CD14-positive monocyte (primary cell): Measurements from ENCODE around the gene EPHA3. TPM values are rescaled to one million over a fixed set of nuclear protein-coding genes. Genes with fewer than 3 reads are reported as not detected.

Source experiments
- DNase-seq, 3 donors: peaks; one replicate each; pipeline ENCODE4 v3.0.0-alpha.2; 2011 to 2022
- H2AFZ ChIP-seq: 2 replicates; pipeline ENCODE4 v1.6.0; 2012; ENCODE audit warnings: mild to moderate bottlenecking, low read depth, low read length, inconsistent platforms; ENCODE audit not compliant: insufficient read depth, poor library complexity, severe bottlenecking
- H3K27ac ChIP-seq, 2 donors: 1 replicate in 1 of 2; 2 replicates in 1 of 2; pipeline ENCODE4 v1.5.1; 2012 to 2013; ENCODE audit warnings: low read length in 2 of 2, control low read depth in 1 of 2, inconsistent platforms in 1 of 2, low read depth in 1 of 2, mild to moderate bottlenecking in 1 of 2
- H3K27me3 ChIP-seq, 2 donors: one replicate each; pipeline versions ENCODE4 v1.6.0 to v1.6.1; 2011 to 2013; ENCODE audit warnings: low read length in 2 of 2; ENCODE audit not compliant: control insufficient read depth in 2 of 2, insufficient read depth in 2 of 2
- H3K36me3 ChIP-seq, 2 donors: replicated peaks in 1 of 2; 1 replicate in 1 of 2; 2 replicates in 1 of 2; pipeline versions ENCODE4 v1.5.1 to v1.6.1; 2012 to 2013; ENCODE audit warnings: low read length in 2 of 2, control low read depth in 1 of 2, inconsistent platforms in 1 of 2, mild to moderate bottlenecking in 1 of 2; ENCODE audit not compliant: insufficient read depth in 2 of 2, control insufficient read depth in 1 of 2
- H3K4me1 ChIP-seq, 2 donors: 1 replicate in 1 of 2; 2 replicates in 1 of 2; pipeline versions ENCODE4 v1.5.1 to v1.6.1; 2012 to 2013; ENCODE audit warnings: low read length in 2 of 2, control low read depth in 1 of 2, inconsistent platforms in 1 of 2, mild to moderate bottlenecking in 1 of 2, moderate library complexity in 1 of 2; ENCODE audit not compliant: insufficient read depth in 2 of 2, control insufficient read depth in 1 of 2
- H3K4me2 ChIP-seq: replicated peaks from 2 replicates; pipeline ENCODE3; 2012; ENCODE audit warnings: low read length, moderate library complexity, mild to moderate bottlenecking; ENCODE audit not compliant: poor library complexity, severe bottlenecking; ENCODE audit errors: extremely low read depth
- H3K4me3 ChIP-seq, 3 experiments: fragments of 200-600 bp in 1 of 3; sonication (generic) in 1 of 3; replicated peaks in 1 of 3; 1 replicate in 2 of 3; 2 replicates in 1 of 3; pipeline ENCODE4 v1.5.1; 2011 to 2013; ENCODE audit warnings: low read length in 3 of 3, mild to moderate bottlenecking in 3 of 3, control low read depth in 2 of 3, low read depth in 2 of 3, inconsistent platforms in 1 of 3, moderate library complexity in 1 of 3
- H3K79me2 ChIP-seq: 2 replicates; pipeline ENCODE4 v1.6.0; 2012; ENCODE audit warnings: mild to moderate bottlenecking, control low read depth, inconsistent platforms, low read length, moderate library complexity; ENCODE audit not compliant: insufficient read depth
- H3K9ac ChIP-seq: 2 replicates; pipeline ENCODE4 v1.6.0; 2017; ENCODE audit warnings: low read length, mild to moderate bottlenecking; ENCODE audit not compliant: insufficient read depth, poor library complexity, severe bottlenecking
- H3K9me3 ChIP-seq, 2 donors: replicated peaks in 1 of 2; 1 replicate in 1 of 2; 2 replicates in 1 of 2; pipeline versions ENCODE4 v1.5.1 to v1.6.1; 2012 to 2013; ENCODE audit warnings: low read length in 2 of 2, control low read depth in 1 of 2; ENCODE audit not compliant: control insufficient read depth in 1 of 2, insufficient read depth in 1 of 2
- H4K20me1 ChIP-seq: 2 replicates; pipeline ENCODE4 v1.6.0; 2012; ENCODE audit warnings: mild to moderate bottlenecking, low read length, control low read depth, moderate library complexity; ENCODE audit not compliant: insufficient read depth
- H3K27ac Mint-ChIP-seq, 7 donors: one replicate each; pipeline ENCODE4 v1.8.0; 2020; ENCODE audit warnings: mild to moderate bottlenecking in 7 of 7, mixed read lengths in 7 of 7, moderate library complexity in 6 of 7, inconsistent platforms in 2 of 7
- H3K27me3 Mint-ChIP-seq, 3 donors: one replicate each; pipeline ENCODE4 v1.8.0; 2021 to 2022; ENCODE audit warnings: low read depth in 3 of 3, mild to moderate bottlenecking in 3 of 3, mixed read lengths in 3 of 3, moderate library complexity in 3 of 3, inconsistent platforms in 1 of 3
- H3K36me3 Mint-ChIP-seq, 2 donors: one replicate each; pipeline ENCODE4 v1.8.0; 2020; ENCODE audit warnings: mixed read lengths in 2 of 2, inconsistent platforms in 1 of 2, mild to moderate bottlenecking in 1 of 2
- H3K4me1 Mint-ChIP-seq: one replicate; pipeline ENCODE4 v1.8.0; 2020; ENCODE audit warnings: mild to moderate bottlenecking, mixed read lengths
- H3K4me3 Mint-ChIP-seq, 2 donors: one replicate each; pipeline ENCODE4 v1.8.0; 2020; ENCODE audit warnings: mild to moderate bottlenecking in 2 of 2, mixed read lengths in 2 of 2, moderate library complexity in 1 of 2
- H3K9me3 Mint-ChIP-seq, 7 donors: one replicate each; pipeline ENCODE4 v1.8.0; 2020 to 2022; ENCODE audit warnings: mixed read lengths in 7 of 7, mild to moderate bottlenecking in 6 of 7, moderate library complexity in 6 of 7, inconsistent platforms in 2 of 7
- whole genome bisulfite sequencing: methylation state at CpG from one replicate; pipeline ENCODE4 v1.1.5; 2013; ENCODE audit warnings: missing lambda C conversion rate; ENCODE audit not compliant: insufficient coverage; 5-methylcytosine and 5-hydroxymethylcytosine counted together
- intact Hi-C, 2 donors: fragments of 100-400 bp; cut with micrococcal nuclease; formaldehyde crosslinking; loops; one replicate each; pipeline versions ENCODE4 v1.15.0 to v1.15.1; 2023
- polyA plus RNA-seq, 3 donors: library from polyadenylated mRNA; depleted of rRNA in 1 of 3; unstranded in 2 of 3; stranded (reverse) in 1 of 3; fragments of 300-500 nt in 2 of 3; fragments of >200 nt in 1 of 3; fragmentation: Illumina TruSeq in 2 of 3; gene quantifications; 1 replicate in 2 of 3; 2 replicates in 1 of 3; pipeline ENCODE4 v1.2.3, GENCODE V29; 2012 to 2021
- TF ChIP-seq, protein P1 (sequence below): fragments of 200-600 bp; IDR thresholded peaks from one replicate; pipeline ENCODE4 v1.8.0; 2022; ENCODE audit warnings: antibody characterized with exemption, mild to moderate bottlenecking

The EPHA3 gene
- polyA plus RNA-seq, 3 donors = not detected

DNA sequence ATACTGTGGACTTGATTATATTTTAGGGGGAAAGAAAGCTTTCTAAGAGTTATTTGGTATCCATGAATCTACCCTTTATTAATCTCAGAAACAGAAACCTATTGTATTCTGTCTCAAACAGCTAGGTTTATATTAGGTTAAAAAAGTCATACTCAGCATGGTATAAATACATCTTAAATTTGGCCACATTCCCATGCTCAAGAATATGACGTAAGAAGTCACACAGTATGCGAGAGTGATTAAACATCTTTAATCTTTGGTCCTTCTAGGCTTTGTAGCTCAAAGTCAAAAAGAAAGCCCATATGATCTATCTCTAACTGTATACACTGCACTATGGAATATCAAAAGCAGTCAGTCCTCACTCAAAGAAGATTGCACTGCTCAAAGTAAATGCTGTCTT, 131.4 kb downstream of the EPHA3 start:
- intact Hi-C loops = no loop called here
- Mint-ChIP-seq H3K9me3 (peaks cover 1 to 9% (median 6%) of the 10 kb centered on the region in 7 donors), H3K4me1 (no peaks in the 10 kb centered on the region), H3K27me3 (no peaks in the 10 kb centered on the region), H3K4me3 (no peak overlapping the region), H3K36me3 (no peaks in the 10 kb centered on the region), H3K27ac (no peak overlapping the region)
- no peaks in the 10 kb centered on the region for H3K27me3 ChIP-seq
- no peak overlapping the region for H3K4me2 ChIP-seq
- no peaks in the 10 kb centered on the region for H3K4me1 ChIP-seq
- H3K79me2 ChIP-seq = no peaks in the 10 kb centered on the region
- H3K36me3 ChIP-seq = no peaks in the 10 kb centered on the region
- peaks cover 0 to 2% of the 10 kb centered on the region in 2 donors for H3K9me3 ChIP-seq
- no peak overlapping the region for H2AFZ ChIP-seq
- no peak overlapping the region for H3K27ac ChIP-seq
- H4K20me1 ChIP-seq = no peaks in the 10 kb centered on the region
- TF ChIP-seq, protein P1, sequence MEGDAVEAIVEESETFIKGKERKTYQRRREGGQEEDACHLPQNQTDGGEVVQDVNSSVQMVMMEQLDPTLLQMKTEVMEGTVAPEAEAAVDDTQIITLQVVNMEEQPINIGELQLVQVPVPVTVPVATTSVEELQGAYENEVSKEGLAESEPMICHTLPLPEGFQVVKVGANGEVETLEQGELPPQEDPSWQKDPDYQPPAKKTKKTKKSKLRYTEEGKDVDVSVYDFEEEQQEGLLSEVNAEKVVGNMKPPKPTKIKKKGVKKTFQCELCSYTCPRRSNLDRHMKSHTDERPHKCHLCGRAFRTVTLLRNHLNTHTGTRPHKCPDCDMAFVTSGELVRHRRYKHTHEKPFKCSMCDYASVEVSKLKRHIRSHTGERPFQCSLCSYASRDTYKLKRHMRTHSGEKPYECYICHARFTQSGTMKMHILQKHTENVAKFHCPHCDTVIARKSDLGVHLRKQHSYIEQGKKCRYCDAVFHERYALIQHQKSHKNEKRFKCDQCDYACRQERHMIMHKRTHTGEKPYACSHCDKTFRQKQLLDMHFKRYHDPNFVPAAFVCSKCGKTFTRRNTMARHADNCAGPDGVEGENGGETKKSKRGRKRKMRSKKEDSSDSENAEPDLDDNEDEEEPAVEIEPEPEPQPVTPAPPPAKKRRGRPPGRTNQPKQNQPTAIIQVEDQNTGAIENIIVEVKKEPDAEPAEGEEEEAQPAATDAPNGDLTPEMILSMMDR = no peak
- DNase-seq = no peak
- no peak overlapping the region for H3K9ac ChIP-seq
- H3K4me3 ChIP-seq = no peak overlapping the region
- WGBS = 63% methylated on average over 2 of the region's 2 CpGs

DNA sequence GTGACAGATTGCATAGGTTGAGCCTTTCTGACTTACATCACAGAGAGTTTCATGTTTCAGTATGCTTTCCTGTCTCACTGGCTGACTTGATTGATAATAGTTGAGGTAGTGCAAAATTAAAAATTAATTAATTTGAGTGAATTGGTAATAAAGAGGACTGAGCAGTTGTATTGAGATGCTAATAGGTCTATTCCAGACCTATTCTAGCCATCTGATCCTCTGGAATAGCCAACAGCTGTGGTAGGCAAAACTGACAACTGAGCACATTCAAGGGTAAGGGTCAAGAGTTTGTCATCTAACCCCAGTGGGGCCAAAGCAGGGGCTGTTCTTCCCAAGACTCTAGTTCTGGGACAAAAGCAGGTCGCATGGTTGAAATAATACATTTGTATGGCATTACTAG, 132.4 kb downstream of the EPHA3 start:
- WGBS = no CpG with 5 or more reads among the region's 1 CpG
- peaks cover 0 to 6% (median 4%) of the 10 kb centered on the region in 7 donors for H3K9me3 Mint-ChIP-seq
- no peak overlapping the region for H2AFZ ChIP-seq
- TF ChIP-seq, protein P1 = no peak
- peaks cover 0 to 2% of the 10 kb centered on the region in 2 donors for H3K9me3 ChIP-seq
- no peaks in the 10 kb centered on the region for H3K36me3 ChIP-seq
- no peaks in the 10 kb centered on the region for H4K20me1 ChIP-seq
- no peak for DNase-seq
- no peaks in the 10 kb centered on the region for H3K27me3 ChIP-seq
- H3K4me1 ChIP-seq = no peaks in the 10 kb centered on the region
- no peaks in the 10 kb centered on the region for H3K4me1 Mint-ChIP-seq
- H3K27ac Mint-ChIP-seq = no peak overlapping the region
- no peak overlapping the region for H3K4me2 ChIP-seq
- H3K4me3 Mint-ChIP-seq = no peak overlapping the region
- intact Hi-C loops = no loop called here
- no peak overlapping the region for H3K9ac ChIP-seq
- no peaks in the 10 kb centered on the region for H3K36me3 Mint-ChIP-seq
- no peak overlapping the region for H3K4me3 ChIP-seq
- no peaks in the 10 kb centered on the region for H3K27me3 Mint-ChIP-seq
- H3K79me2 ChIP-seq = no peaks in the 10 kb centered on the region
- H3K27ac ChIP-seq = no peak overlapping the region
